ENCODE results near the gene AHSG. TPM values are rescaled to one million over a fixed set of nuclear protein-coding genes. Genes with fewer than 3 reads are reported as not detected.
"Not testable (repeated sequence)": the region's sequence is repeated elsewhere in the genome, so short reads cannot be mapped to it uniquely, and the experiment has no call there.

The AHSG gene
- total RNA-seq (1 to 10 TPM in 1 of 2 donors, under 1 TPM in 1; 0.81 to 1.6 TPM), polyA plus RNA-seq (ENCODE audit: insufficient read depth, low read depth, low replicate concordance) (1.5 TPM)
- long read RNA-seq, donor 1, result 0 reads
- long read RNA-seq, donor 2, partial matches to known transcripts, result 0 of 1 reads
- long read RNA-seq, donor 2, other reads (novel, unspliced or antisense), result 0 of 1 reads

- Histone ChIP-seq H3K4me3 (no peak within 1 kb of the TSS), H3K27ac (no peak within 1 kb of the TSS), H3K36me3 (ENCODE audit: low read depth, missing control alignments) (no peaks in the 10 kb centered on the region), H3K9me3 (no peaks in the 10 kb centered on the region), H3K27me3 (no peaks in the 10 kb centered on the region), H3K4me1 (no peaks in the 10 kb centered on the region)
- no peak for DNase-seq
- intact Hi-C loops (cut with DNase I; ENCODE audit: low total_unique reads), result loop anchor here (10.0 kb wide), 1 partner anchor 212 kb away; no protein-coding TSS in a partner anchor
- 88 to 95% methylated on average over 6 to 7 of the region's 7 CpGs for WGBS, 2 donors
- TF ChIP-seq CTCF (IDR thresholded peaks at IDR 0.05) (no peak), POLR2A (IDR thresholded peaks at IDR 0.05) (no peak)
These were observed at the start of gene AHSG for GRCh38 chr3:186612721-186613636. Gene AHSG (plus strand): TSS chr3:186613060. CDS start chr3:186613142, 82 bp downstream.

- Histone ChIP-seq H3K27me3 (no peaks in the 10 kb centered on the region), H3K27ac (no peak overlapping the region), H3K36me3 (ENCODE audit: low read depth, missing control alignments) (no peaks in the 10 kb centered on the region), H3K4me1 (peaks cover 6% of the 10 kb centered on the region), H3K4me3 (no peak overlapping the region), H3K9me3 (no peaks in the 10 kb centered on the region)
- no peak for DNase-seq
- TF ChIP-seq POLR2A (IDR thresholded peaks at IDR 0.05) (no peak), CTCF (IDR thresholded peaks at IDR 0.05) (no peak)
- intact Hi-C loops (cut with DNase I; ENCODE audit: low total_unique reads), result no loop called here
These were observed 48.3 kb upstream of the AHSG start for GRCh38 chr3:186564586-186564985.

- Histone ChIP-seq H3K4me1 (peaks cover 15% of the 10 kb centered on the region), H3K27me3 (no peaks in the 10 kb centered on the region), H3K4me3 (peak overlapping the region; percentile 73 to 93), H3K9me3 (no peaks in the 10 kb centered on the region), H3K36me3 (ENCODE audit: low read depth, missing control alignments) (no peaks in the 10 kb centered on the region), H3K27ac (peak overlapping the region; percentile 76 to 88)
- DNase-seq, result no peak
- WGBS, 2 donors, result 0% methylated on average over 4 to 10 of the region's 14 CpGs
- TF ChIP-seq POLR2A (IDR thresholded peaks at IDR 0.05), result no peak
- no peak for TF ChIP-seq CTCF (IDR thresholded peaks at IDR 0.05)
- intact Hi-C loops (cut with DNase I; ENCODE audit: low total_unique reads), result no loop called here
These were observed 46.1 kb upstream of the AHSG start for GRCh38 chr3:186566772-186567071.

GRCh38 chr3:186567072-186567921 lies 45.6 kb upstream of the AHSG start, which contains the start of gene TBCCD1:
Gene TBCCD1 (minus strand): TSS chr3:186567339. CDS start chr3:186564329, 3,010 bp downstream.
- peak; percentile 93 for DNase-seq
- Histone ChIP-seq H3K9me3 (no peaks in the 10 kb centered on the region), H3K4me1 (peaks cover 17% of the 10 kb centered on the region), H3K27me3 (no peaks in the 10 kb centered on the region), H3K4me3 (peak within 1 kb of the TSS; percentile 73 to 93), H3K36me3 (ENCODE audit: low read depth, missing control alignments) (no peaks in the 10 kb centered on the region), H3K27ac (peak within 1 kb of the TSS; percentile 76 to 88)
- 0% methylated on average over 5 to 30 of the region's 66 CpGs for WGBS, 2 donors
- TF ChIP-seq POLR2A (IDR thresholded peaks at IDR 0.05) (peak; percentile 82), CTCF (IDR thresholded peaks at IDR 0.05) (no peak)
- intact Hi-C loops (cut with DNase I; ENCODE audit: low total_unique reads), result no loop called here

GRCh38 chr3:186569361-186569760 lies 43.5 kb upstream of the AHSG start:
- H3K27ac ChIP-seq; intact Hi-C loops (cut with DNase I; ENCODE audit: low total_unique reads): not testable (repeated sequence)

More at GRCh38 chr3:186569361-186569760, 43.5 kb upstream of the AHSG start:
- H3K27me3 ChIP-seq; DNase-seq; H3K9me3 ChIP-seq; H3K36me3 ChIP-seq (ENCODE audit: low read depth, missing control alignments): not testable (repeated sequence)
- H3K4me3 ChIP-seq, result peak overlapping the region; percentile 61 to 89
- whole genome bisulfite sequencing, 2 donors, result 67 to 77% methylated on average over 11 of the region's 11 CpGs
- H3K4me1 ChIP-seq, result peaks cover 17% of the 10 kb centered on the region
